GM19463 (cell line): ENCODE data around the gene EYS.
"Not testable (repeated sequence)": the region's sequence is repeated elsewhere in the genome, so short reads cannot be mapped to it uniquely, and the experiment has no call there.

ENCODE experiments used
- ATAC-seq: cut with Tn5 transposase; IDR thresholded peaks from one replicate; pipeline ENCODE4 v1.9.1; 2021; ENCODE audit warnings: mild to moderate bottlenecking, moderate library complexity; ENCODE audit not compliant: unreplicated experiment

Gene EYS

DNA sequence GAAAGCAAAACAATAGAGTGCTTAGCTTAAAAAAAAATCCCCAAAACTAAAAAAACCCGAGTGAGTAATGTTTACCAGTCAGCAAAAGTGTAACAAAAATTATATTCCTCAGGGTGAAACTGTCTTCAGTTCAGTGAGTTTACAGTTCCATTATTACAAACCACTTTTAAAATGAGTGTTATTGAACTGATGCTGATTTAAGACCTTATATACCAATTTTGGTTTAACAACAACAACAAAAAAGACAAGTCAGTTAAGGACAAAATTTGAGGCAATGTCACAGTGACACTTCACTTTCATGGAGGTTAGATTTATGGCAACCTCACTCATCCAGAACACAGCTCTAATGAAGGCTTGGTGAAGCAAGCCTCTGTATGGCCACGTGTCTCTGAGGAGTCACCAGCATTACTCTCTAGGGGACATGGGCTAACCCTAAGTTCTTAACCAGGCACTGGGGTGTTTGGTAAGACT lies 1440.6 kb downstream of the EYS start:
- peak; percentile 83 for ATAC-seq

- no peak for ATAC-seq
Measured at GRCh38 chr6:64263778-64264177, 1443.2 kb downstream of the EYS start.

GRCh38 chr6:64259372-64259771 lies 1447.7 kb downstream of the EYS start:
- ATAC-seq = no peak

DNA sequence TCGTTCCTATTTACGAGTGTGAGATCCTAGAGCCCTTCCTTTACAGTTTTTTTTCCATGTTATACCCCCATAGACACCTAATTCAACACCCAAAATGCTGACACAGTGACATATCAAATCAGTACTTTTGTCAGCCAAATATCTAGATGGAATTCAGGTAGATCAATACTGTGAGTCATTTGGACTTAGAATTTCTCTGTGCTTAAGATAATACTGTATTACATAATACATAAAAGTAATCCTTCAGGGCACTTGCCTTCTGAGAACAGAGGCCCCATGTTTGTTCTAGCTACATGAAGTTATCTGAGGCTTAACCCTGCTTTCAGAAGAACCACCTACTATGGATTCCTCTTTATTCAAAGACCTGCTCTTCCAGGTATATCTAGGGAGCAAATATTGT lies 1448.3 kb downstream of the EYS start:
- ATAC-seq = no peak

DNA sequence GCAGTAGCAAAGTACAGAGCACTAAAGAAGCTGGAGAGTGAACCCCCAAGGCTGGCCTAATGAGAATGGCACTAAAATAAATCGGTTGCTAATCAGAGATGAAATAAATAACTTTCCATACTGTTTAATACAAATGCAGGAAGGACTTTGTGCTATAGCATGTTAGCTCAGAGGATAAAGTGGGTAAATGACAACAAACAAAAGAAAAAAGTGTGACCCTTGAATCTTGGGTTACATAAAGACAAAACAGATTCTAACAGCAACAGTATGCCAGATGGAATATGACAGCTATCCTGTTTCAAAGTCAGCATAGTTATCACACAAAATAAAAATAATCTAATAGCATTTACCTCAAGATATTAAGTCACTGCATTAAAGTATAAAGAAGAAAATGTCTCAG lies 1448.7 kb downstream of the EYS start:
- no peak for ATAC-seq

- no peak for ATAC-seq
Measured at GRCh38 chr6:64257586-64257985, 1449.4 kb downstream of the EYS start.

DNA sequence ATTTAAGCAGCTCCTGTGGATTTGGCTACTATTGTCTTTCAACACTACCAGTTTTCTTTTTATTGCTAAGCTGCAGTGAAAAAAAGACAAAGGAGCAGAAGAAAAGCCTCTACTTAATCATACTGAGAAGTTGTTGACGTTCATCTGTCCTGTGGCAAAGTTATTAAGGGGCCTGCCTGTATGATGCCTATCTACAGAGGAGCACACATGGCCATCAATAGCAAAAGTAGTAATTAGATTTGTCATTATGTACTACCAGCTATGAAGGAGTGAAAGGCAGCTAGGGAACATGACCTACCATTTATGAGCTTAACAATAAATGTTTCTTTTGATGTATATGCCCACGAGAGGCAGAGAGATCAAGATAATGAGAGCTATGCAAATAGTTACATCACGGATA lies 1450.5 kb downstream of the EYS start:
- ATAC-seq = no peak

- ATAC-seq = peak; percentile 42
Measured at GRCh38 chr6:64255000-64255399, 1452.0 kb downstream of the EYS start.

- no peak for ATAC-seq
Measured at GRCh38 chr6:64254558-64254957, 1452.5 kb downstream of the EYS start.

DNA sequence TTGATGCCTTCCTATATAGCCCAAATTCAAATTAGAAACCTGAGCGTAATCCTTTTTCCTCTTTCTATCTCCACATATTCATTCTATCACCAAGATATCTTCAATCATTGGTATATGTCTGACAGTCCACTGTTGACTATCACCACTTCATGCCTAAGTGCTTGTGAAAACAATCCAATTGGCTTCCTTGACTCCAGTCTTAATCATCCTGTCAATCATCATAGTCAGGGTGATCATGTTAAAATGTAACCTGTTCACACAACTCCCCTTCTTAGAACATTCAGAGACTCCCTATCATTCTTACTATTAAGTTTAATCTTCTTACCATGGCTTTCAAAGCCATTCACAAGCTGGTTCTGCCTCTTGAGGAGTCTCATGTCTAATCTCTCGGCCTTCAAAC lies 1454.8 kb downstream of the EYS start:
- ATAC-seq = no peak

- no peak for ATAC-seq
Measured at GRCh38 chr6:64250126-64250525, 1456.9 kb downstream of the EYS start.

- ATAC-seq = no peak
Measured at GRCh38 chr6:64249115-64249514, 1457.9 kb downstream of the EYS start.

DNA sequence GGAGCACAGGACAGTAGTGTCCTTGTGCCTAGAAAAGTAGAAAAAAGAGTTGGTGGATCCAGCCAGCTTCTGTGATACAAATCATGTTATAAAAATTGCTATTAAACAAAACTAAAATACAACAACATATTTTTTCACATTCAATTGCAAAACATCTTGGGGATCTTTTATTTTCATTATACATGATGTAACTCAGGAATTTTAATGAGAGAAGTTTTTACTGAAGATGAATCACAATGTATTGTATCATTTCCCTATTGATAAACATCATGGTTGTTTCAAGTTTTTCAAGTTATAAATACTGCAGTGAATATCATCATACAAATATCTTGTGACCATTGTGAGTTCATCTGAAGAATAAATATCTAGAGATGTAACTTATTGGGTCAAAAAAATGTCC lies 1463.4 kb downstream of the EYS start:
- no peak for ATAC-seq

- ATAC-seq = not testable (repeated sequence)
Measured at GRCh38 chr6:64238908-64239307, 1468.1 kb downstream of the EYS start.

DNA sequence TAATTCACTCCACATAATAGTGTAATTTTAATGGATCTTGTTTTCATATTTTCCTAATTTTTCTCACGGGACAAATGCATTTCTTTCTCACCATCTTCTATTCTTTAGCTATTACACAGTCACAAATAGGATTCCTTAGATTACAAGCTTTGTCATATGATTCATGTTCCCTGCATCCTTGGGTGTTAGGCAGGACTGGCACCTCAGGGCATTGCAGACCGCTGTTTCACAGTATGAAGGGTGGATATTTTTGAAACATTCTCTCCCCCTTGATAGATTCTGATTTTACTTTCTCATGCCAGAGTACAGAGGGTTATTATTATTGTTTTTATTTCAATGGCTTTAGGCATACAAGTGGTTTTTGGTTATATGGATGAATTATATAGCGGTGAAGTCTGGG lies 1469.0 kb downstream of the EYS start:
- ATAC-seq = no peak

- ATAC-seq = no peak
Measured at GRCh38 chr6:64233746-64234145, 1473.3 kb downstream of the EYS start.

- no peak for ATAC-seq
Measured at GRCh38 chr6:64231928-64232327, 1475.1 kb downstream of the EYS start.

DNA sequence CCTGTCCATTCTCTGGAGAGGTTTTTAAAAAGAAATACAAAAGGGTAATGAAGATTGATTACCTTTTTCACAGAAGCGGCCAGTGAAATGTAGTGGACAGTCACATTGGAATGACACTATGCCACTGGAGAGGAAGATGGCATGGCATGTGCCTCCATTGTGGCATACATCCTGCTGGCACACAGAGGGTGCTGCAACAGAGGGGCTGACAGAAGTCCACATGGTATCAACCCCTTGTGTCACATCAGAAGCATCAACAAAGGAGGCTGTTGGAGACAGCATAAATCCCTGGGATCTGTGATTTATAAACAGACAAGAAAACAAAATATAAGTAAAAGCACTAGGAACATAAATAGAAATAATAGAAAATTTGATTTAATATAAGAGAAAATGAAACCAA lies 1476.5 kb downstream of the EYS start:
- ATAC-seq = no peak

GRCh38 chr6:64227863-64228262 lies 1479.2 kb downstream of the EYS start:
- no peak for ATAC-seq

DNA sequence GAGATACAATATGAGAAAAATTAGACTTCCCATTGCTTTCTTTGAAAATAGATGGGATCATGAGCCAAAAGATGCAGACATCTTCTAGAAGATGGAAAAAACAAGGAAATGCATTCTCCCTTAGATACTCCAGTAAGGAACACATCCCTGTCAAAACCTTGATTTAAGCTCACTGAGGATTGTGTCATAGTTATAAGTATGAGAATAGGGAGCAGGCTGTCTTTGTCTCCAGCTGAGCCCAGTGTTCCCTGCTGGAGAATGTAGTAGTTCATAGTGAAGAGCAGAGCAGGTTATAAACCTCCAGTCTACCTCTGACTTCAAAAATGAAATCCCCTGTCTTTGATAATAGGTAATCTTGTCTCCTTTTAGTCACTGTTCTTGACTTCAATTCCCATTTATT lies 1481.5 kb downstream of the EYS start:
- ATAC-seq = no peak

DNA sequence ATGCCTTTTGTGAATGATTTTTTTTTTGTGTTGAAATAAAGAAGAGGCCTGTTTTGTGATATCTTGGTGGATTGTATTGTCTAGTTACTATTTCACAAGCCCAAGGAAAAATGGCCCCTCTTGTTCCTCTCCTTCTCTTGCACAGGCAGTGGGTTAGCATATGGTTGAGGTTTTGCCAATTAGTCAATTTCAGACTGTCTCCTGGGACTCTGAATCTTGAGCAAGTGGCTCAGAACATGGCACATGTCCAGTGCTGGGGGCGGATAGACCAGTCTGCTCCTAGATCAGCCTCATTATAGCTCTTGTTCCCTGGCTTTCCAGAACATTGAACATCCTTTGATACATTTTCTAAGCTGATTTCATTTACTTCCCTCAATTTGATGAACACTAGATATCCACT lies 1482.2 kb downstream of the EYS start:
- ATAC-seq = no peak

DNA sequence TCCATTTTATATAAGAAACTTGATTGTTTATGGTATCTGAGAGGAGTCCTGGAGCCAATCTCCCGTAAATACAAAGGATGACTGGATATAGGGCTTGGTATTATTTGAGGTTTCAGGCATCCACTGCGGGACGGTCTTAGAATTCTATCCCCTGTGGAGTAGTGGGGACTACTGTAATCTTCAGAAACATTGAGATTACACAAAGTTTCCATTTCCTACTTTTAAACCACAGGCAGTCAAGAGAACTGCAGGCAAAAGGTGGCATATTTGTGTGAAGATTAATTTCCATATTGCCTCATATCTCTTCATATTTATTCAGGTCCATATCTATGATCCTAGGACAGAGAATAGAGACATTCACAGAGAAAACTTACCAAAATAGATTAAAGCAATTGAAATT lies 1485.2 kb downstream of the EYS start:
- ATAC-seq = no peak

DNA sequence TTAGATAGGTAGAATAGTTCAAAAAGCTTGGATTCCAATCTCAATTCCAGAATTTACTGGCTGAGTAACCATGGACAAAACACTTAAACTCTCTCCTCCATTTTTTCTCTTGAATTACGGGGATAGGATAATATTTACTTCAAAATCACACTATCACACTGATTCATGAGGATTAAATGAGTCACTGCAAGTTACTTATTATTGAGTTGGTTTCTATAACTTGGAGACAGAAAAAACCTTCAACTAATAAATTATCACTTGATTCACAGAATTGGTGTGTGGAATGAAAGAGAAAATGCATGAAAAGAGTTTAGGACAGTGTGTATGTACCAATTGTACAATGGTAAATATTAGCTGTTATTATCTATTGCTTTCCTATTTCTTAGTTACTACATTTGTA lies 1486.2 kb downstream of the EYS start:
- ATAC-seq = no peak
